ENCODE data around the gene BCAT1. TPM values are rescaled to one million over a fixed set of nuclear protein-coding genes. Genes with fewer than 3 reads are reported as not detected.

The BCAT1 gene
- total and polyA plus RNA-seq, 2 donors (not counting 3 experiments of a cell fraction or from before 2014, with no cell fraction given) = 21.6 to 267 TPM

DNA sequence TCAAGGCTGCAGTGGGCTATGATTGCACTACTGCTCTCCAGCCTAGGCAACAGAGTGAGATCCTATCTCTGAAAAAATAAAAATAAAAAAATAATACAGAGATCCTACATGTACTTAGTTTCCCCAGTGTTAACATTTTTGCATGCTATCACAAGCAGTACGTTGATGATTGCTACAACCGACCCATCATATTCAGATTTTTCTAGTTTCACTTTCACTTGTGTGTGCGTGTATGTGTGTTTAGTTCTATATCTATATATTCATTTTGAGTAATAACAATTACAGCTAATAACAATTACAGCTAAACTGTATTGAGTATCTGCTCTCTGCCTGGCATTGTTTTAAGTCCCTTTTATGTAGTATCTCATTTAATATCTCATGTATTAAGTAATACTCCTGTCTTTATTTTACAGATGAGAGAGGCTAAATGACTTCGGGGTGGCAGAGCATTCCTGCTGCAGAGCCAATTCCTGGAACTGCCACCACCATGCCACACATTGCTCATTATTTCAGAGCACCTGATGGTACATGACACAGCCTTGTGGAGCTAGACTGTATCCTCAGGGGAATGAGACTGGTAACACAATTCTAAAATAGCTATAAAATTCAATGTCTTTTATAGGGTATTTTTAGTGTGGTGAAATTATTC is 153.1 kb downstream of the BCAT1 start:
- peak; percentile 19 for DNase-seq (ENCODE audit: low read depth, low spot score)
- Histone ChIP-seq H3K9me1 (replicated peaks; ENCODE audit: control insufficient read depth, extremely low read depth, insufficient read depth, low read length) (no peaks in the 10 kb centered on the region), H3K4me1 (ENCODE audit: control insufficient read depth, extremely low read depth, insufficient read depth, low read length) (no peaks in the 10 kb centered on the region), H3K9ac (replicated peaks; ENCODE audit: extremely low read depth, insufficient read depth, low read length) (no peak overlapping the region), H3K79me2 (ENCODE audit: control insufficient read depth, insufficient read depth, low read length) (no peaks in the 10 kb centered on the region), H2AFZ (ENCODE audit: low read depth, low read length) (peak overlapping the region; percentile 37), H3K9me3 (replicated peaks; ENCODE audit: control insufficient read depth, insufficient read depth, low read length) (no peaks in the 10 kb centered on the region), H3K27ac (ENCODE audit: insufficient read depth, low read depth, low read length) (no peak overlapping the region), H3K4me2 (ENCODE audit: insufficient read depth, low read length) (no peak overlapping the region), H3K4me3 (replicated peaks in 1 of 3; ENCODE audit: insufficient read depth in 1 of 3, low read depth in 1 of 3, low read length in 3 of 3) (no peak overlapping the region), H3K36me3 (ENCODE audit: control insufficient read depth in 2 of 2, extremely low read depth in 1 of 2, insufficient read depth in 2 of 2, low read length in 2 of 2) (no peaks in the 10 kb centered on the region), H4K20me1 (replicated peaks; ENCODE audit: control insufficient read depth, extremely low read depth, insufficient read depth, low read length) (no peaks in the 10 kb centered on the region), H3K27me3 (ENCODE audit: control insufficient read depth in 2 of 2, insufficient read depth in 2 of 2, low read length in 2 of 2) (peaks cover 0 to 3% of the 10 kb centered on the region in 2 experiments)
- POLR2A ChIA-PET = no interaction called here
- CTCF ChIA-PET = no interaction called here
- FAIRE-seq = no peak
- BruUV-seq (replicated peaks) = no TSS peak
- dilution Hi-C loops (cut with MboI; ENCODE audit: extremely low pct_ligation_motif_present, low sequenced_read_pairs) = no loop called here
- no peak for TF ChIP-seq MYC (IDR thresholded peaks at IDR 0.05; ENCODE audit: low read depth, low read length)
- TF ChIP-seq, protein P1, sequence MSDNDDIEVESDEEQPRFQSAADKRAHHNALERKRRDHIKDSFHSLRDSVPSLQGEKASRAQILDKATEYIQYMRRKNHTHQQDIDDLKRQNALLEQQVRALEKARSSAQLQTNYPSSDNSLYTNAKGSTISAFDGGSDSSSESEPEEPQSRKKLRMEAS (IDR thresholded peaks at IDR 0.05; ENCODE audit: insufficient read depth, insufficient read length) = no peak
- no peak for TF ChIP-seq FOS (IDR thresholded peaks at IDR 0.05; ENCODE audit: borderline replicate concordance, insufficient read depth, low read length)
- no peak for TF ChIP-seq JUN (IDR thresholded peaks at IDR 0.05; ENCODE audit: borderline replicate concordance, insufficient read depth, insufficient read length, low read depth)
- TF ChIP-seq POLR2A (IDR thresholded peaks at IDR 0.05; ENCODE audit: low read depth, low read length) = no peak
- TF ChIP-seq, protein P2, sequence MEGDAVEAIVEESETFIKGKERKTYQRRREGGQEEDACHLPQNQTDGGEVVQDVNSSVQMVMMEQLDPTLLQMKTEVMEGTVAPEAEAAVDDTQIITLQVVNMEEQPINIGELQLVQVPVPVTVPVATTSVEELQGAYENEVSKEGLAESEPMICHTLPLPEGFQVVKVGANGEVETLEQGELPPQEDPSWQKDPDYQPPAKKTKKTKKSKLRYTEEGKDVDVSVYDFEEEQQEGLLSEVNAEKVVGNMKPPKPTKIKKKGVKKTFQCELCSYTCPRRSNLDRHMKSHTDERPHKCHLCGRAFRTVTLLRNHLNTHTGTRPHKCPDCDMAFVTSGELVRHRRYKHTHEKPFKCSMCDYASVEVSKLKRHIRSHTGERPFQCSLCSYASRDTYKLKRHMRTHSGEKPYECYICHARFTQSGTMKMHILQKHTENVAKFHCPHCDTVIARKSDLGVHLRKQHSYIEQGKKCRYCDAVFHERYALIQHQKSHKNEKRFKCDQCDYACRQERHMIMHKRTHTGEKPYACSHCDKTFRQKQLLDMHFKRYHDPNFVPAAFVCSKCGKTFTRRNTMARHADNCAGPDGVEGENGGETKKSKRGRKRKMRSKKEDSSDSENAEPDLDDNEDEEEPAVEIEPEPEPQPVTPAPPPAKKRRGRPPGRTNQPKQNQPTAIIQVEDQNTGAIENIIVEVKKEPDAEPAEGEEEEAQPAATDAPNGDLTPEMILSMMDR (IDR thresholded peaks at IDR 0.05; ENCODE audit: extremely low read depth in 1 of 2, insufficient read depth in 1 of 2, low read depth in 1 of 2, low read length in 2 of 2) = no peak
- no peak for TF ChIP-seq POLR2AphosphoS5 (IDR thresholded peaks at IDR 0.05; ENCODE audit: insufficient read depth, low read depth, low read length)
- intact Hi-C loops (cut with micrococcal nuclease) = no loop called here
